ENCODE measurements around the gene BMP10. TPM values are rescaled to one million over a fixed set of nuclear protein-coding genes. Genes with fewer than 3 reads are reported as not detected.

BMP10 gene
- total RNA-seq, 1 experiment from 2014 or later, result not detected

DNA sequence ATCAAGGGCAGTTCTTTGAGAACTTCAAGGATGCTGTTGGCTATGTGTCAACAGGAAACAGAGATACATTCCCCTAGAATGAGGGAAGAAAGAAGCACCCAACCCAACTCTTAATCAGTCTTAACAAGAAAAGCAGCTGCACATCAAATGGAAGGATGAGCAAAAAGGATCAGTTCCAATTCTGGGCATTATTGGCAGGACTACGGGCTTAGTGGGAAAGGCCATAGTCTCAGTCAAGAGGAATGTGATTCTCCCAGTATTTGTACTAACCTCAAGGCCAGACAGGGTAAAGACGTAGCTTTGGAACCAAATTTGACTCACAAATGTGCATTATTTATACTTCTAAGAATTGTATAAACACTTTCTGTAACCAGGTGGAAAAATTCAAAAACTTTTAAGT is 18.2 kb downstream of the BMP10 start:
- DNase-seq (ENCODE audit: low read depth), result no peak

DNA sequence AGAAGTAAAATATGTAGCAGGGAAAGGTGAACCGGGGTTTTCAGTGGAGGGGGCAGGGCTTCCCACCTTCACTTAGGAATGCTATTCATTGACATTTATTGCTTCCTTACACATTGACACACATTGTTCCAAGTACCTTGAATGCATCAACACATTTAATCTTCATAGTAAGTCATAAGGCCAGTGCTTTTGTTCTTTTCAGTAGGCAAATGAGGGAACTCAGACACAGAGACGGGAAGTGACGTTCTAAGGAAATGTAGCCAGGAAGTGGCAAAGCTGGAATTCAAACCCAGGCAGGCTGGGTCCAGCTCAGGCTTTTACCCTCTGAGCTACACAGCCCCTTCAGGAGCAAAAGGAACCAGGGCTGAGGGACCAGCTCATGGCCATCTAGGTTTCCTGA is 20.7 kb downstream of the BMP10 start:
- no peak for DNase-seq (ENCODE audit: low read depth)

DNA sequence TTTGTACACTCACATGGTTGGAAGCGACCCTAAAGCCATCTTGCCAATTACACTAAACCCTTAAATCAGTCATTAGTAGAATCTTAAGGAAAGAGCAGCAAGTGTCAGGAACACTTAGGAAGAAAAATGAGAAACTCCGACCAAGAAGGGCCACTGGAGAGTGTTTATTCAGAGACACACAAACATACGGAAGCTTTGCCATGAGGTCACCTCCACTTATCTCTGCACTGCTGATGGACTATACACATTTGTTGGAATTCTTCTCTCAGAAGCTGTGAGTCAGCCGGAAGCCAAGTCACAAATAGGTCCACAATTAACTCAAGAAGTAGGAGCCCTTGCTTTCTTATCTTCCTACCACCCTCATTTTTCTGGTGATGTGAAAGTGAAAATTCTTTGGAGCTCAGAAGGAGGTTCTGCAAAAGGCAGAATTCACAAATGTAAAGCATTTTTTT is 21.6 kb downstream of the BMP10 start:
- DNase-seq (ENCODE audit: low read depth), result peak; percentile 75

DNA sequence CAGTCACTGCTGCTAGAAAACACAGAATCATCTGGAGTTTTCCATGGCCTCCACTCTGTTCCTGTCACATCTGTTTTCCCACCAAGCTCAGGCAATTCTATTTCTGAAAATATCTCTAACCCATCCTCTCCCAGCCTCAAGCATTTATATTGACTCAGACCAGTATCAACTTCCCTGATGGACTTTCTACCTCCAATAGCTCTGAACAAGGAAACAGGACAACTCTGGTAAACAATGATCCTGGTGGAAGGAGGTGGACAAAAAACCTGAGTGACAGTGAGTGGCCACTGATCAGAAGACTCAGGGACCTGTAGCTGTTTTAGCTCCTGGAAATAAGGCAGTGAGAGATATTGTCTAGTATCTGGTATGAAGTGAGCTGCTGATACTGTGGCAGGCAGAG is 23.4 kb downstream of the BMP10 start:
- no peak for DNase-seq (ENCODE audit: low read depth)

DNA sequence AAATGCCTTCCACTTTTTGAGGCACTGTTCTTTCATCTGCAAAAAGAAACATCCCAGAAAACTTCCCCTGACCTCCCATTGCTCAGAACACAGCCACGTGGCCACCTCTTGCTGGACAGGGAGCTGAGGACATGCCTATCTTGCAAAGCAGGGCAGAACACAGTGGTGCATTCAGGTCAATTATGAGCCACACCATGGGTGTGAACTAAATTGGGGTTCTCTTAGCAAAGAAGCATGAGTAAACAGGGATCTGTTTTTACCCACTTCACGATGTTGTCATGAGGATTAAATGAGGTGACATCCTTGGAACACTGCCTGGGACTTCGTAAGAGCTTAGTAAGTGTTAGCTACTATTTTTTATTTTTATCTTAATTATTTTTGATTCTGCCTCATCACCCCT is 25.1 kb downstream of the BMP10 start:
- no peak for DNase-seq (ENCODE audit: low read depth)

DNA sequence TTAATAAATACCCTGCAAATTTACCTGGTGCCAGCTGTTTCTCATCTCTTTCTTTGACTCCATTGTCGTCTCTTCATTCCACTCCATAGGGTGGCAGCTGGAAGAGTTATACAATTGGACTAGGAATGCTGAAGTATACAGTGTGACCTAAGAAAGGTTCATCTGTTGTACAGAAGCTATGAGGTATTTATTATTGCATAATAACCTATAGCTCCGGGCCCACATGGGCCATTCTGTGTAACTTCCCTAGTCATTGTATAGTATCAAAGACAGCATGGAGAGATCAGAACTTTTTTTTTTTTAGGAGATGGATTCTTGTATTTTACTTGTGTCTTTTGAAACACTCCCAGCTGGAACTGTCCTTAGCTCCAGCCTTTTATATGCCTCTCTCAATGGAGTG is 26.2 kb downstream of the BMP10 start:
- DNase-seq (ENCODE audit: low read depth), result no peak

DNA sequence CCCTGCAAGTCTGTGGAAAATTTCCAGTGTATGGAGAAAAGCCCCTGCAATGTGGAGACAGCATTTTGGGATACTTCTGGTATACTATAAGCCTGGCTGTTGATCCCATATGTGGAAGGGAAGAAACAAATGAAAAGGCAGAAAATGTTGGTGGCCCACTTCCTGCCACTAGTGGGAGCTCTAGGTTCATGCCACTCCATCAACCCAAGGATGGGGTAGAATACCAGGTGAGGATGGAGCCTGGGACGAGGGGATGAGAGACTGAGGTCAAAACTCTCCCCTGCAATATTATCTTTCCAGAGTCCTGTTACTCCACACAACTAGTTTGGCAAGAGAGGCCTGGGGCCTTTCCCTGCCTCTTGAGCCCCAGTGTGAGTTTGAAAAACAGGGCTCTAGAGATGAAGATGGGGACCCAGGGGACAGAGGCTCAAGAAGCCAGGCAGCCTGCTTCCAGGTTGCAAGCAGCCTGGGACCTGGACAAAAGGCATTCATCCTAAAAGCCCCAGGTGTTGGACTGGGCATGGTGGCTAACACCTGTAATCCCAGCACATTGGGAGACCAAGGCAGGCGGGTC is 31.9 kb downstream of the BMP10 start:
- DNase-seq (ENCODE audit: low read depth), result no peak

DNA sequence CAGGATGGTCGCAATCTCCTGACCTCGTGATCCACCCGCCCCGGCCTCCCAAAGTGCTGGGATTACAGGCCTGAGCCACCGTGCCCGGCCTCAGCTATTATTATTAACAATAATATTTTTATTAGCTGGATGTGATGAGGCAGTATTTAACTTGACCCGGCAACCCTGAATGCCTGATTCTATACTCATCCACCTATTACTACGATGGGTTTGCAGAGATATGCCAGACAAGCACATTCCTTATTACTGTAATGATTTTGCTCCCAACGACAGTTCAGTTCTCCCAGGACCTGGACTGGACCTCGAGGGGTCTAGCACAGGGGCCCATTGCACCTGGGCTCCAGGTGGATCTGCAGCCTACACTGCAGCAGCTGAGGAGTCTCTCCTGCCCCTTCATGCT is 32.6 kb downstream of the BMP10 start:
- DNase-seq (ENCODE audit: low read depth), result no peak

DNA sequence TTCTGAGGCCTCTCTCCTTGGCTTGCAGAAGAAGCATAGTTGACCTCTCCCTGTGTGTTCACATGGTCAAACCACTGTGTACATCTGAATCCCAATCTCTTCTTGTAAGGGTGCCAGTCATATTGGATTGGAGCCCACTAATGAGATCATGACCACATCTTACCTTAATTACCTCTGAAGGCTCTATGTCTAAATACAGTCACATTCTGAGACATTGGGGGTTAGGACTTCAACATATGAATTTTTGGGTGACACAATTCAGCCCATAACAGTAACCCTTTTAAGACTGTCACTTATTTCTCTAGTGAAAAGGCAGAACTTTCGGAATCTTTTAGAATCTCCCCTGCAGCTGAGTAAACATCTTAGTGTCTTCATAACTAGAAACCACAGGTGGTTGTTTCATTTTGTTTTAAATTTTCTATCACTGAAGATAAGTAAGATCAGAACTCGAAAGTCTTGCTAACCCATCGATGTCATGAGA is 33.3 kb downstream of the BMP10 start:
- peak; percentile 24 for DNase-seq (ENCODE audit: low read depth)

DNA sequence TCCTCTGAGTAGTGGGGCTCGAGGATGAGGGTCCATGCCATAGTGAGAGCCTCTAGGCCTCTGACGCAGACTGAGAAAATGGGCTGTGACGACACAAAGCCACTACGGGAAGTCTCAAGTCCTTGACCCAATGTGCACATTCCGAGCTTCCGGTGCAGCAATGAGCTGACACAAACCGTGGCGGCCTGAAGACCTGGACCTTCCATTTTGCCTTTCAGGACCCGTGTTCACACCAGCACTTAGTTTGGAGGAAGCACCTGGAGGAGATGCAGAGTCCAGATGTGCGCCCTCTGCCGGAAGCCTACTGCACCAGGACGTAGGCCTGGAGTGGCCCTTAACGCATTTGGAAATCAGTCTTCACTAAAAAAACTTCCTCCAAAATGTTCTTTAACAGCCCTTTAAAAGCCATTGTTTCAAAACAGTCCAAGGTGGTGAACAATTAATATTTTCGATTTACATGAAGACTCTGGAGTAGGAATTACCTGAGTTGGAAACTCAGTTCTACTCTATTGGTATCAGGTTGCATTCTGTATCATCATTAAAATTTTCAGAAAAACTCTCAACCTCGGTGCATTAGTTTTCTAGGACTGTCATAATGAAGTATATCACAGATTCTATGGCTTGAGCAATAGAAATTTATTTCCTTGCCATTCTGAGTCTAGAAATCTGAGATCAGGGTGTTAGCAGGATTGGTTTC is 33.9 kb downstream of the BMP10 start:
- peak; percentile 71 for DNase-seq (ENCODE audit: low read depth)

DNA sequence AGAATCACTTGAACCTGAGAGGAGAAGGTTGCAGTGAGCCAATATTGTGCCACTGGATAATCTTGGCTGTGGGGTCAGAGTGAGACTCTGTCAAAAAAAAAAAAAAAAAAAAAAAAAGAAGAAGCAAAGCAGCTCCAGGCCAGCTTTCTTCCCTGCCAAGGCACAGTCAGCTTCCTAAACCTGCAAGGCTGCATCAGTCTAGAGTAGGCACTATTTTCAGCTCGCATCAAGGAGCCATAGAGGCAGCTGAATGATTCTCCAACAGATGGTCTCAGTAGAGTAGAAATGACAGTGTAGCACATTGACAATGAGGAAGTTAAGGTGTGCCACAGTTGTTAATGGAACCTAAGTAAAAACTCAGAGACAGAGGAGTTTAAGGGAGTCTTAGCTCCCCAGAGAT is 35.6 kb downstream of the BMP10 start:
- no peak for DNase-seq (ENCODE audit: low read depth)

DNA sequence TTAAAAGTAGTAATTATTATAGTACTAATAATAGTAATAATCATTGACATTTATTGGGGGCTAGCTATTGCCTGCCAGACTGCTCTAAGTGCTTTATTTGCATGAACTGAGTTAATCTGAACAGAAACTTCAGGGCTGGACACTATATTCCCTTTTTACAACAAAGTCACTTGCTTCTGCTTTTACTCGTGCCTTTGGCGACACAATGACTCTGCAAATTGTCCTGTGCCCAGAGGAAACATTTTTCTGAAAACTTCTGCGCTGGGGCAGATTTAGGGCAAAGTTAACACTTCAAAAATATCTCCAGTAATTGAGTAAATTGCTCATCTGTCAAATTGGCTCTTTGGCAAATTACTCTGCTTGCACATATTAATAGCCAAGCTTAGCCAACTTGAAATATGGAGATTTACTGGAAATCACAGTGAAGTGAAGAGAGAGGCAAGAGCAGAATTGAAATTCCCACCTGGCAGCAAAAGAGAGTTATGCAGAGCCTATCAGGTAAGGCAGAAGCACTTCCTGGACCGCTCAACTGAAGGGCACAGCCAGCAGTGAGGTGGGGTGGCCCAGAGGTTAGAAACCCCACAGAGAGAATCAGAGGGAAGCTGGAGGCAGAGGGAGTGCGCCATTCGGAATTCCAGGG is 36.3 kb downstream of the BMP10 start:
- no peak for DNase-seq (ENCODE audit: low read depth)

DNA sequence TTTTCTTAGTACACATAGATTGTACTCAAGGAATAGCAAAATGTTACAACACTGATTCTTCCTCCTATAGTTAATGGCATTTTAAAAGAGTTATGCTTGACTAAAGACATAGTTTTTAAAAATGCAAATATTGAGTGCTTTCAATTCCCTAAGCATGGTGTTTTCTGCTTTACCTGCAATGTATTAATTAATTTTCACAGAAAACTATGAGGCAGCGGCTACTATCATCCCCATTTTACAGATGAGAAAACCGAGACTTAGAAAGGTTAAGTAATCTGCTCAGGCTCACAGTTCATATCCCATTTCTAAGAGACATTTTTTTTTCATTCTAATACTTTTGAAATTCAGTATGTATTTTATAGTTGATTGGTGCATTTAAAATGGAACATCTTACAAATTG is 38.0 kb downstream of the BMP10 start:
- DNase-seq (ENCODE audit: low read depth), result no peak

DNA sequence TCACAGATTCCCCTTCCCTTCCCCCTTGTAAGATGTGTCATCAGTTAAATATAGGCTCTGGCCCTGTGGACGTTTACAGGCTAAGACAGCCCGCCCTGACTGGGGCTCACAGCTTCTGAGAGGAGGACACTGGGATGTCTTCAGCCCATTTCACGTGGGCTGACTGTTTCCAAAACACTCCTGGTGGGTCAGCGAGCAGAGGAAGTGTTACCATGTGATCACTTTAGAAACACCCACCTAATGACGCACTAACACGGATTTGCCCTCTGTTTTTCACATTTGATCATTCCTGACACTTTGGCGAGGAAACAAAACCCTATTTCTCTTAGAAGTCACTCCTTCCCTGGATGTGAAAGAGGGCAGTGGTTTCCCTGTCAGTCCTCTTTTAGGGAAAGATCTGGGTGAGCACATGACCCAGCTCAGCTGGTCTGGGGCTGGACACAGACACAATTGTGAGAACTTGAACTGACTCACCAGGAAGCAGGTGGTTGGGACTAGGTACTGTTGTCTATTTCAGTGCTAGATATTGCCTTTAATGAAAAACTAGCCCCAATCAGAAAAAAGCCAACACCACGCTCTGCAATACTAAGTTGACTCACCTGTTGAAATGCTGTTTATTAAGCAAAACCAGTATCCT is 38.8 kb downstream of the BMP10 start:
- DNase-seq (ENCODE audit: low read depth), result peak; percentile 55

DNA sequence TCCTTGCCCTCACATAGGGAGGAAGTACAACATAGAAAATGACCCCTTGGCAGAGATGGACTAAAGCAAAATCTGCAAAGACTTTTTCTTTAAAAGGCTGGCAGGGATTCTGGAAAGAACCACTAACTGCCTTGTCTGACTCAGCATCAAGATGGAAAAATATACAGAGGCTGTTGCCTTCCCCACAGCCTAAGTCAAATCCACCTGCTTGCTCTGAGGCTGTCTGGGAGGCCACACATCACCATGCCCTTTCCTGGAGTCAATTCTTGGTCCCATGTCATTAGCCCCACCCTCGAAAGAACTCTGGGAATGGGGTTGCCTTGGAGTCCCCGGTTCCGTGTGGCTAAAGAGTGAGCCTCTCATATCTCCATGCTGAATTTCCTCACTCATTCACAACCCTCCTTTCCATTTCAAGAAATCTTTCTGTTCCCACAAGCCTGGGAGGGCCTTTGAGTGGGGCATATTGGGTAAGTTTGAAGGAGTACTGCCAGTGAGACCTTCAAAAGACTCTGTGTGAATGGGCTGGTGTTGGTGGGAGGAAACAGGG is 39.4 kb downstream of the BMP10 start:
- peak; percentile 37 for DNase-seq (ENCODE audit: low read depth)

DNA sequence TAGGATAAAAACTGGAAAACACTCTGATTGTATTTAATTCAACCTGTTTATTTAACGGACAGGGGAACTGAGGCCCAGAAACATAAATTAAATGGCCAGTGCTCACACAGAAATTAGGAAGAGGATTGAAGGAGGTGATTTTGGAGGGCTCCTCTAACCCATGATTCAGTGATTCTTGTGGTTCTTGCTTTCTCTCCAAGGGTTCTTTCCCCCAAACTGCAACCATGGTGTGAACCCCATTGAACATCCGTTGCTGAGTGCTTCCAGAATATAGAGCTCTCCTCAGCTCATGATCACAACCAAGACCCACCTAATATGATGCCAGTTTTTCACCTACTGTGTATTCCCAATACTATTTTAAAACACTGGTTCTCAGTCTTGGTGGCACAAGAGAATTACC is 41.4 kb downstream of the BMP10 start:
- DNase-seq (ENCODE audit: low read depth), result no peak

DNA sequence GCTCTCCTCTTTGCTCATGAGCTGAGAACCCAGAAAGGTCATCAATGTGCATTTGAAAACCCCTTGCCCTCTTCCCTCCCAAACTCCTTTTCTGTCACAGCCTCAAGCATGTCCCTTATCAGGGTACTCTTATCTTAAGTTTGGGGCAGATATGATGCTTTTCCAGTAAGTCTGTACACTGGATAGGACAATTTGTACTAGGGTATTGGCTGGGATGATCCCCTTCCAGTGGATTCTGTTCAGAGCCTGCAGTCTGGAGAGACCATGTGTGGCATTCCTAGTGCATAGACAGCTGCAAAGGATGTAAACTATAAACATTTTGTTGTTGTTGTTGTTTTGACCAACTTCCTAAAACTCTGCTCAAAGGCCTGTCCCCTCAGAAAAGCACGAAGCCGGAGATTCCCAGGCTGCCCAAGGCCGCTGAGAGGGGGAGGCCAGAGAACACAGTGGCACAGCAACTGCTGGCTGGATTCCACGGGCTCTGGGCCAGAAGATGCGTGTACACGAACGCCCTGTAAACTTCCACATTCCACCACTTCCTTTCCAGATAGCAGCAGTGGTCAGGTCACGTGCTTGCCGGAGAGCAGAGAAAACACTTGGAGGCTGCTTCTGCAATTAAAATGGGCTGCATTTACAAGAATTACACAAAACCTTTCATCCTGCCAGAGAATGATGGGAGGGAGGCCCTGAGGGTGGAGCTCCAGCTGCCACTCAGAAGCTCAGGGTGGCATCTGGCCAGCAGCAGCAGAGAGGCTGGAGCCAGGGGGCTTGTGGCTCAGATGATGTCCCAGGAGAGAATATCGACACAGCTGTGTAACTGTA is 42.1 kb downstream of the BMP10 start:
- DNase-seq (ENCODE audit: low read depth), result peak; percentile 94

DNA sequence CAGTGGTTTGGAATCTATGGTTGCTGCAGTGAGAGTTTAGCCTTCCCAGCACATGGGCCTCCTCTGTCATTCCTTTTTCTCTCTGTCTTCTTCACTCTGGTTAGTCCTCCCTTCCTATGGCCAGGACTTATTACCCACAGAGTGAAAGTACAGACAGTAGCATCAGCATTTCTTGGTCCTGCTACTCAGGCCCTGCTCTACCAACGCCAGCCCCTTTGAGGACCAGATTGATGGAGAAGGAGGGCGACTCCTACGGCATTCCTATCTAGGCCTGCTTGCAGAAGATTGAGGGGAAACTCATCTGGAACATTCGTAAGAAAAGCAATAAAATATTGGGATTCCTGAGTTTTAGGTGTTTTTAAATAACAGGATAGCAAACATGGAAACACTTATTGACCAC is 43.5 kb downstream of the BMP10 start:
- no peak for DNase-seq (ENCODE audit: low read depth)

DNA sequence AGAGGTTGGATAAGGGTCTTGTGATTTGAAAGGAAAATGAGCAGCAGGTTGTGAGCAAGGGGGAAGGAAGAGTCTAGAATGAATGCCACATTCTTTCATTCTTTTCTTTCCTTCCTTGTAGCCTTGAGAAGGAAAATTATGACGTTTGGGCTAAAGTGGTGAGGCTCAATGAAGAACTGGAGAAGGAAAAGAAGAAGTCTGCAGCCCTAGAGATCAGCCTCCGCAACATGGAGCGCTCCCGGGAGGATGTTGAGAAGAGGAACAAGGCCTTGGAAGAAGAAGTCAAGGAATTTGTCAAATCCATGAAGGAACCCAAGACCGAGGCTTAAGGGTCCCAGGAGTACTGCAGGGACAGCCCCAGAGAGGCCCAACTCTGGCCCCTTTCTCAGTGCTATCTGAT is 45.3 kb downstream of the BMP10 start:
- DNase-seq (ENCODE audit: low read depth), result no peak

DNA sequence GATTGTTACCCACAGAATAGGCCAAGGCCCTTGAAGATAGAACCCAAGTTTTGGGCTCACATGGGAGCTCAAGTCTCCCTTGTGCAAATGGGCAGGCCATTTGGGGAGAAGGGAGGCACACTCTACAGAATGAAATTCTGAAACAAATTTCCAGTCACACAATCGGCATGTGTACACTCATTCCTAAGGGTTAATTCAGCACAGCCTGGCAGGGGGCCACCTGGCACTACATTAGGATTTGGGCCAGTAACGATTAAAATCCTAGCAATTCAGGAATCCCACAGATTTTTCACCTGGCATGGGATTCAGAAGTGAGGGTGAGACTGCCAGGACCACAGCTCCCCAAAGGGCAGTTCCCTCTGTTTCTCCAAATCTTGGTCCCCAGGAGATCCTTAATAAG is 46.4 kb downstream of the BMP10 start:
- peak; percentile 69 for DNase-seq (ENCODE audit: low read depth)

DNA sequence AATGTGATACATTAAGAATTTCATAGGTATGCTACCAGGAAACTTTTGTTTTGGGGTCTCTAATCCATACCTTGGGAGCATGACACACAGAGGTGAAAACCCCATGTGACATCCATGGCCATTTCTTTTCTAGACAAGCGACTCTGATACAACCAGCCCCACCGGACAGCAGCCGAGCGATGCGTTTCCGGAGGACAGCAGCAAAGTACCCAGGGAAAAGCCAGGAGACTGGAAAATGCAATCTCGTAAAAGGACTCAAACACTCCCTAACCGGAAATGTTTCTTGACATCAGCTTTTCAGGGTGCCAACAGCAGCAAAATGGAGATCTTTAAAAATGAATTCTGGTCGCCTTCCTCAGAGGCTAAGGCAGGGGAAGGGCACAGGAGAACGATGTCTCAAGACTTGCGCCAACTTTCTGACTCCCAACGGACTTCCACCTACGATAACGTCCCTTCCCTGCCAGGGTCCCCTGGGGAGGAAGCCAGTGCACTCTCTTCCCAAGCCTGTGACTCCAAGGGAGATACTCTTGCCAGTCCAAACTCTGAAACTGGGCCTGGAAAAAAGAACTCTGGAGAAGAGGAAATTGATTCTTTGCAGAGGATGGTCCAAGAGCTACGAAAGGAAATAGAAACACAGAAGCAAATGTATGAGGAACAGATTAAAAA is 48.9 kb downstream of the BMP10 start:
- no peak for DNase-seq (ENCODE audit: low read depth)
